B cell (primary cell): Measurements from ENCODE around the gene PRDM11. TPM values are rescaled to one million over a fixed set of nuclear protein-coding genes. Genes with fewer than 3 reads are reported as not detected.

Experiments
- ATAC-seq: fragments of 200-7000 bp; cut with Tn5 transposase; one replicate; pipeline ENCODE4 v1.10.0; 2021; ENCODE audit warnings: low read depth, mild to moderate bottlenecking, moderate number of reproducible peaks, moderate library complexity
- CTCF ChIA-PET: fragments of 350-600 bp; sonication (Branson Sonifier 250); formaldehyde crosslinking; loops from one replicate; lab custom pipeline; 2021; ENCODE audit warnings: antibody characterized with exemption, inconsistent platforms; lab: Charles Lee
- POLR2A ChIA-PET: fragments of 350-600 bp; sonication (Branson Sonifier 250); formaldehyde crosslinking; loops from one replicate; lab custom pipeline; 2021; ENCODE audit warnings: antibody characterized with exemption; lab: Charles Lee
- DNase-seq: peaks from one replicate; pipeline ENCODE4 v3.0.0; 2013
- H2AFZ ChIP-seq: 2 replicates; pipeline ENCODE4 v1.6.1; 2012; ENCODE audit warnings: mild to moderate bottlenecking, low read depth, low read length; ENCODE audit not compliant: insufficient read depth, poor library complexity, severe bottlenecking
- H3K27ac ChIP-seq, 2 donors: 1 replicate in 1 of 2; 2 replicates in 1 of 2; pipeline ENCODE4 v1.5.1; 2012 to 2013; ENCODE audit warnings: low read length in 2 of 2, mild to moderate bottlenecking in 2 of 2, moderate library complexity in 1 of 2
- H3K27me3 ChIP-seq, 4 experiments: fragments of 200-600 bp in 1 of 4; sonication (generic) in 1 of 4; replicated peaks in 1 of 4; 1 replicate in 2 of 4; 2 replicates in 2 of 4; pipeline versions ENCODE4 v1.6.1 to v1.7.0; 2013 to 2016; ENCODE audit warnings: low read length in 3 of 4, mild to moderate bottlenecking in 2 of 4, mixed read lengths in 1 of 4, moderate library complexity in 1 of 4; ENCODE audit not compliant: insufficient read depth in 4 of 4, control insufficient read depth in 3 of 4; ENCODE audit errors: control extremely low read depth in 1 of 4
- H3K36me3 ChIP-seq, 2 experiments: replicated peaks in 1 of 2; 1 replicate in 1 of 2; 2 replicates in 1 of 2; pipeline versions ENCODE4 v1.6.1 to v1.7.1; 2013; ENCODE audit warnings: low read length in 1 of 2; ENCODE audit not compliant: insufficient read depth in 2 of 2, control insufficient read depth in 1 of 2; ENCODE audit errors: control extremely low read depth in 1 of 2, extremely low read depth in 1 of 2
- H3K4me1 ChIP-seq, 2 donors: fragments of 200-600 bp in 1 of 2; sonication (generic) in 1 of 2; 1 replicate in 1 of 2; 2 replicates in 1 of 2; pipeline versions ENCODE4 v1.5.1 to v1.6.1; 2013 to 2017; ENCODE audit warnings: low read length in 2 of 2; ENCODE audit not compliant: control insufficient read depth in 2 of 2, insufficient read depth in 2 of 2
- H3K4me2 ChIP-seq: replicated peaks from 2 replicates; pipeline ENCODE3; 2012; ENCODE audit warnings: mild to moderate bottlenecking, low read depth, low read length; ENCODE audit not compliant: poor library complexity, severe bottlenecking
- H3K4me3 ChIP-seq, 5 experiments: fragments of 200-600 bp in 1 of 5; sonication (generic) in 1 of 5; 1 replicate in 3 of 5; 2 replicates in 2 of 5; pipeline versions ENCODE4 v1.5.1 to v1.7.0; 2011 to 2016; ENCODE audit warnings: low read length in 4 of 5, mild to moderate bottlenecking in 4 of 5, low read depth in 2 of 5, control low read depth in 1 of 5, moderate library complexity in 1 of 5; ENCODE audit not compliant: insufficient read depth in 1 of 5; ENCODE audit errors: control extremely low read depth in 1 of 5, extremely low read depth in 1 of 5
- H3K79me2 ChIP-seq: fragments of 200-600 bp; sonication (generic); one replicate; pipeline ENCODE4 v1.6.0; 2016; ENCODE audit warnings: low read length; ENCODE audit not compliant: control insufficient read depth, insufficient read depth
- H3K9ac ChIP-seq: fragments of 200-600 bp; sonication (generic); 2 replicates; pipeline ENCODE4 v1.6.1; 2017; ENCODE audit warnings: mild to moderate bottlenecking, low read length, moderate library complexity
- H3K9me3 ChIP-seq, 3 donors: one replicate each; pipeline versions ENCODE4 v1.6.1 to v1.7.1; 2013; ENCODE audit warnings: low read length in 2 of 3; ENCODE audit not compliant: control insufficient read depth in 2 of 3, insufficient read depth in 1 of 3; ENCODE audit errors: control extremely low read depth in 1 of 3
- H4K20me1 ChIP-seq: 2 replicates; pipeline ENCODE4 v1.6.0; 2012; ENCODE audit warnings: mild to moderate bottlenecking, low read length; ENCODE audit not compliant: insufficient read depth, control insufficient read depth, poor library complexity, severe bottlenecking
- H3K27ac Mint-ChIP-seq: one replicate; pipeline ENCODE4 v1.8.0; 2021; ENCODE audit warnings: mixed read lengths
- H3K27me3 Mint-ChIP-seq: one replicate; pipeline ENCODE4 v1.8.0; 2021; ENCODE audit warnings: mixed read lengths
- H3K4me1 Mint-ChIP-seq: one replicate; pipeline ENCODE4 v1.8.0; 2021; ENCODE audit warnings: mixed read lengths
- H3K4me3 Mint-ChIP-seq: one replicate; pipeline ENCODE4 v1.8.0; 2021; ENCODE audit warnings: mixed read lengths
- H3K9me3 Mint-ChIP-seq: one replicate; pipeline ENCODE4 v1.8.0; 2022; ENCODE audit warnings: mixed read lengths; ENCODE audit not compliant: insufficient read depth
- CTCF ChIP-seq: fragments of 200-600 bp; IDR thresholded peaks from one replicate; pipeline ENCODE4 v1.8.0; 2022; ENCODE audit warnings: antibody characterized with exemption, mild to moderate bottlenecking
- EZH2 ChIP-seq: IDR thresholded peaks from 2 replicates; pipeline ENCODE4 v1.6.1; 2012; ENCODE audit warnings: borderline replicate concordance, low read depth, mild to moderate bottlenecking, moderate library complexity, low read length; ENCODE audit not compliant: insufficient read depth, poor library complexity, severe bottlenecking
- WGBS: methylation state at CpG from one replicate; pipeline ENCODE4 v1.1.5; 2013; ENCODE audit warnings: missing lambda C conversion rate; ENCODE audit not compliant: insufficient coverage; 5-methylcytosine and 5-hydroxymethylcytosine counted together
- intact Hi-C: fragments of 100-400 bp; cut with micrococcal nuclease; formaldehyde crosslinking; loops from one replicate; pipeline ENCODE4 v1.10.0; 2022
- polyA plus RNA-seq: library from polyadenylated mRNA; depleted of rRNA; stranded (reverse); fragments of >200 nt; gene quantifications from 2 replicates; pipeline ENCODE4 v1.2.3, GENCODE V29; 2012
- total RNA-seq, 2 donors: library from RNA; stranded (reverse); fragments of 120-200 nt in 1 of 2; gene quantifications; 1 replicate in 1 of 2; 2 replicates in 1 of 2; pipeline versions ENCODE4 v1.2.3 to v1.2.4, GENCODE V29; 2013 to 2022

The PRDM11 gene
- total and polyA plus RNA-seq, 2 donors (not counting 1 experiment from before 2014, with no cell fraction given): 9.5 to 26.2 TPM

- Mint-ChIP-seq H3K9me3 (no peaks in the 10 kb centered on the region), H3K27me3 (no peaks in the 10 kb centered on the region), H3K4me3 (no peak overlapping the region), H3K27ac (no peak overlapping the region), H3K4me1 (no peaks in the 10 kb centered on the region)
- no peak overlapping the region for H3K4me2 ChIP-seq
- H3K9ac ChIP-seq: no peak overlapping the region
- H3K79me2 ChIP-seq: no peaks in the 10 kb centered on the region
- no peak overlapping the region for H3K27ac ChIP-seq
- no peaks in the 10 kb centered on the region for H4K20me1 ChIP-seq
- H3K36me3 ChIP-seq: peaks cover 0 to 32% of the 10 kb centered on the region in 2 experiments
- intact Hi-C loops: no loop called here
- WGBS: no CpG with 5 or more reads among the region's 1 CpG
- TF ChIP-seq CTCF: no peak
- no peak for TF ChIP-seq EZH2
- H3K27me3 ChIP-seq: no peaks in the 10 kb centered on the region
- CTCF ChIA-PET: interaction anchor here (0.9 kb wide), 1 partner anchor 25 kb away, joined by 3 read pairs; no protein-coding TSS in a partner anchor
- no peaks in the 10 kb centered on the region for H3K4me1 ChIP-seq
- ATAC-seq: no peak
- POLR2A ChIA-PET: no interaction called here
- H3K4me3 ChIP-seq: no peak overlapping the region
- H2AFZ ChIP-seq: no peak overlapping the region
- no peak for DNase-seq
- H3K9me3 ChIP-seq: no peaks in the 10 kb centered on the region
Measured at GRCh38 chr11:45225277-45225676, 78.8 kb downstream of the PRDM11 start.

GRCh38 chr11:45225961-45226871 lies 79.8 kb downstream of the PRDM11 start:
- ATAC-seq (no peak), DNase-seq (no peak)
- no peak overlapping the region for H3K4me3 ChIP-seq
- H3K27ac ChIP-seq: no peak overlapping the region
- H3K9me3 ChIP-seq: no peaks in the 10 kb centered on the region
- CTCF ChIA-PET: no interaction called here
- TF ChIP-seq EZH2 (no peak), CTCF (no peak)
- H3K4me1 Mint-ChIP-seq: no peaks in the 10 kb centered on the region
- H3K4me1 ChIP-seq: no peaks in the 10 kb centered on the region
- H3K27ac Mint-ChIP-seq: no peak overlapping the region
- H3K4me3 Mint-ChIP-seq: no peak overlapping the region
- no peaks in the 10 kb centered on the region for H3K27me3 ChIP-seq
- intact Hi-C loops: no loop called here
- no peak overlapping the region for H2AFZ ChIP-seq
- H3K27me3 Mint-ChIP-seq: no peaks in the 10 kb centered on the region
- H3K4me2 ChIP-seq: no peak overlapping the region
- POLR2A ChIA-PET: no interaction called here
- H4K20me1 ChIP-seq: no peaks in the 10 kb centered on the region
- peaks cover 0 to 32% of the 10 kb centered on the region in 2 experiments for H3K36me3 ChIP-seq
- H3K9me3 Mint-ChIP-seq: no peaks in the 10 kb centered on the region
- H3K79me2 ChIP-seq: no peaks in the 10 kb centered on the region
- 99% methylated on average over 39 of the region's 39 CpGs for WGBS
- H3K9ac ChIP-seq: no peak overlapping the region
